ENCODE measurements around the gene IGF2BP3.

IGF2BP3 gene

GRCh38 chr7:23472046-23472445 lies 1.8 kb upstream of the IGF2BP3 start:
- DNase-seq = peak; percentile 73

- DNase-seq = peak; percentile 95
These were observed 992 bp upstream of the IGF2BP3 start for GRCh38 chr7:23471106-23471859.

GRCh38 chr7:23469961-23470250 lies 385 bp downstream of the IGF2BP3 start:
- DNase-seq = no peak

- no peak for DNase-seq
These were observed 936 bp downstream of the IGF2BP3 start for GRCh38 chr7:23469150-23469960.

- DNase-seq = peak; percentile 41
These were observed 1.7 kb downstream of the IGF2BP3 start for GRCh38 chr7:23468526-23469149.

GRCh38 chr7:23467806-23468525 lies 2.3 kb downstream of the IGF2BP3 start:
- DNase-seq = peak; percentile 20

GRCh38 chr7:23467291-23467805 lies 2.9 kb downstream of the IGF2BP3 start:
- peak; percentile 53 for DNase-seq

GRCh38 chr7:23462846-23463245 lies 7.4 kb downstream of the IGF2BP3 start:
- DNase-seq = no peak

GRCh38 chr7:23458044-23458443 lies 12.2 kb downstream of the IGF2BP3 start:
- no peak for DNase-seq

GRCh38 chr7:23456093-23456492 lies 14.2 kb downstream of the IGF2BP3 start:
- DNase-seq = no peak

GRCh38 chr7:23454881-23455526 lies 15.3 kb downstream of the IGF2BP3 start:
- DNase-seq = no peak

GRCh38 chr7:23450518-23450917 lies 19.8 kb downstream of the IGF2BP3 start:
- DNase-seq = no peak

GRCh38 chr7:23449941-23450340 lies 20.4 kb downstream of the IGF2BP3 start:
- DNase-seq = no peak

- DNase-seq = no peak
These were observed 25.0 kb downstream of the IGF2BP3 start for GRCh38 chr7:23445326-23445725.

- DNase-seq = no peak
These were observed 26.3 kb downstream of the IGF2BP3 start for GRCh38 chr7:23443974-23444373.

GRCh38 chr7:23438171-23438570 lies 32.1 kb downstream of the IGF2BP3 start:
- DNase-seq = no peak

GRCh38 chr7:23434147-23434917 lies 36.0 kb downstream of the IGF2BP3 start:
- DNase-seq = no peak

GRCh38 chr7:23431702-23432199 lies 38.5 kb downstream of the IGF2BP3 start:
- DNase-seq = no peak

- no peak for DNase-seq
These were observed 39.4 kb downstream of the IGF2BP3 start for GRCh38 chr7:23430893-23431259.

- DNase-seq = no peak
These were observed 43.4 kb downstream of the IGF2BP3 start for GRCh38 chr7:23426876-23427275.

GRCh38 chr7:23422909-23423308 lies 47.4 kb downstream of the IGF2BP3 start:
- DNase-seq = no peak

GRCh38 chr7:23422384-23422783 lies 47.9 kb downstream of the IGF2BP3 start:
- no peak for DNase-seq
